KMS-11 (cell line): ENCODE measurements around the gene ESPL1.
A peak's percentile ranks its signal among the peaks of the same experiment; 100 is the strongest.

Source experiments
- H2AFZ ChIP-seq: fragments of 200-600 bp; sonication (generic); 2 replicates; pipeline ENCODE4 v1.6.1; 2016; ENCODE audit warnings: antibody characterized with exemption, mixed run types, low read depth
- H3K27ac ChIP-seq: fragments of 200-600 bp; sonication (generic); 2 replicates; pipeline ENCODE4 v1.6.1; 2016; ENCODE audit warnings: mild to moderate bottlenecking, mixed run types
- H3K27me3 ChIP-seq: fragments of 200-600 bp; sonication (generic); 2 replicates; pipeline ENCODE4 v1.6.1; 2017; ENCODE audit warnings: mild to moderate bottlenecking, low read depth, mixed run types, moderate library complexity; ENCODE audit not compliant: insufficient read depth
- H3K36me3 ChIP-seq: fragments of 200-600 bp; sonication (generic); 2 replicates; pipeline ENCODE4 v1.6.1; 2017; ENCODE audit warnings: mild to moderate bottlenecking, mixed run types; ENCODE audit not compliant: insufficient read depth
- H3K4me1 ChIP-seq: fragments of 200-600 bp; sonication (generic); 2 replicates; pipeline ENCODE4 v1.6.1; 2016; ENCODE audit warnings: mild to moderate bottlenecking, low read depth, mixed run types; ENCODE audit not compliant: poor library complexity, severe bottlenecking
- H3K4me2 ChIP-seq: fragments of 200-600 bp; sonication (generic); 2 replicates; pipeline ENCODE4 v1.7.0; 2016; ENCODE audit warnings: mild to moderate bottlenecking, mixed run types
- H3K4me3 ChIP-seq: fragments of 200-600 bp; sonication (generic); IDR thresholded peaks from 2 replicates; pipeline ENCODE4 v1.6.1; 2017; ENCODE audit warnings: low read depth, low read length, mixed read lengths; ENCODE audit not compliant: insufficient read depth
- H3K79me2 ChIP-seq: fragments of 200-600 bp; sonication (generic); 2 replicates; pipeline ENCODE4 v1.6.1; 2016; ENCODE audit warnings: low read depth, mixed run types; ENCODE audit not compliant: insufficient read depth
- H3K9ac ChIP-seq: fragments of 200-600 bp; sonication (generic); 2 replicates; pipeline ENCODE4 v1.6.1; 2016; ENCODE audit warnings: mild to moderate bottlenecking, mixed run types
- H4K20me1 ChIP-seq: fragments of 200-600 bp; sonication (generic); 2 replicates; pipeline ENCODE4 v1.6.1; 2016; ENCODE audit warnings: mild to moderate bottlenecking, mixed run types; ENCODE audit not compliant: insufficient read depth
- TF ChIP-seq, protein P1 (sequence below): fragments of 200-600 bp; sonication (generic); conservative IDR thresholded peaks from 2 replicates; pipeline ENCODE4 v1.6.1; 2017; ENCODE audit warnings: low read depth, mild to moderate bottlenecking, antibody characterized with exemption, low read length, moderate library complexity, mixed read lengths

Gene ESPL1

DNA sequence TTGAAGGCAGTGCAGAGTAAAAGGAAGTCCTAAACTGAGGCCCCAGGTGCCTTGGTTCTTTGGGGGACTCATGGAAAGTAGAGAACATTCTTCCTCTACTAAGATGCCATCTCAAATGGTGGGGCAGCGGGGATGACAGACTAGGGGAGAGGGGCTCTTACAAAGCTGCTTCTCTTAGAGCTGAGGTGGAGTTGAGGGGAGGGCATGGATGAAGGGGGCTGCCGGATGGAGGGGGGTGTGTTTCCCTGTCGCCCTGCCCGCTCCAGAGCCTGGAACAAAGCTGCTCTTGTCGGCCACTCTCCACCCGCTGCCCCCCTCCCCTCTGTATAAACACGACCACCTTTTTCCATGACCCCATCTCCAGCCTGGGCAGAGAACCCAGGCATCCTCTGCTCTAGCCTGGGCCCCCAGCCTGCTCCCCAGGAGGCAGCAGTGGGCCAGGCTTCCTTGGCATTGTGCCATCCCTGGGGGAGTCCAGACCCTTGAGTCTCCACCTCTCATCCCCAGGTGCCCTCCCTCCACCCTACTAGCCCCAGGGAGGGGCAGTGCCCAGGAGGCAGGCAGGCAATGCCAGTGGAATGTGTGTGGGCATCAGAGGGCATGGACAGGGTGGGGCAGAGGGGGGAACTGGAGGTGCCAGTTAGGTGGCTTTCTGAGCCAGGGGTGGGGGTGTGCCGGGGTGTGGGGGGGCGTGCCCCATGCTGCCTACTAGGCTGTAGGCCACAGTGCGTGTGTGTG is 37.8 kb upstream of the ESPL1 start:
- no peak overlapping the region for H3K9ac ChIP-seq
- H2AFZ ChIP-seq, result no peak overlapping the region
- peaks cover 39% of the 10 kb centered on the region for H3K4me1 ChIP-seq
- no peak overlapping the region for H3K4me2 ChIP-seq
- H3K36me3 ChIP-seq, result no peaks in the 10 kb centered on the region
- no peaks in the 10 kb centered on the region for H4K20me1 ChIP-seq
- no peak overlapping the region for H3K4me3 ChIP-seq
- H3K79me2 ChIP-seq, result peaks cover 10% of the 10 kb centered on the region; the same call in 1 of the 2 replicates
- H3K27me3 ChIP-seq, result no peaks in the 10 kb centered on the region
- TF ChIP-seq, protein P1, sequence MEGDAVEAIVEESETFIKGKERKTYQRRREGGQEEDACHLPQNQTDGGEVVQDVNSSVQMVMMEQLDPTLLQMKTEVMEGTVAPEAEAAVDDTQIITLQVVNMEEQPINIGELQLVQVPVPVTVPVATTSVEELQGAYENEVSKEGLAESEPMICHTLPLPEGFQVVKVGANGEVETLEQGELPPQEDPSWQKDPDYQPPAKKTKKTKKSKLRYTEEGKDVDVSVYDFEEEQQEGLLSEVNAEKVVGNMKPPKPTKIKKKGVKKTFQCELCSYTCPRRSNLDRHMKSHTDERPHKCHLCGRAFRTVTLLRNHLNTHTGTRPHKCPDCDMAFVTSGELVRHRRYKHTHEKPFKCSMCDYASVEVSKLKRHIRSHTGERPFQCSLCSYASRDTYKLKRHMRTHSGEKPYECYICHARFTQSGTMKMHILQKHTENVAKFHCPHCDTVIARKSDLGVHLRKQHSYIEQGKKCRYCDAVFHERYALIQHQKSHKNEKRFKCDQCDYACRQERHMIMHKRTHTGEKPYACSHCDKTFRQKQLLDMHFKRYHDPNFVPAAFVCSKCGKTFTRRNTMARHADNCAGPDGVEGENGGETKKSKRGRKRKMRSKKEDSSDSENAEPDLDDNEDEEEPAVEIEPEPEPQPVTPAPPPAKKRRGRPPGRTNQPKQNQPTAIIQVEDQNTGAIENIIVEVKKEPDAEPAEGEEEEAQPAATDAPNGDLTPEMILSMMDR, result no peak
- no peak overlapping the region for H3K27ac ChIP-seq

DNA sequence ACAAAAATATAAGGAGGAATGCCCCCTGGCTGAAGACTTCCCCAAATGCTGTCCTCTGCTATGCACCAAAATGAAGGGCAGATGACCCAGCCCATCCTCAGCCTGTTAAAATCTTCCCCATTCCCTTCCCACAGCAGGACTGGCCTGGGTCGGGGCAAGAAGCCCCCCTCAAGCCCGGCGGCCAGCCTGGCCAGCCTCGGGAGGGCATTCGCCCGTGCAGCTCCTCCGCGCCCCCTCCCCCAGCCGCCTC is 36.5 kb upstream of the ESPL1 start:
- Histone ChIP-seq H3K27ac (peak overlapping the region; percentile 8; the same call in 1 of the 2 replicates), H3K4me3 (peak overlapping the region; percentile 61)

DNA sequence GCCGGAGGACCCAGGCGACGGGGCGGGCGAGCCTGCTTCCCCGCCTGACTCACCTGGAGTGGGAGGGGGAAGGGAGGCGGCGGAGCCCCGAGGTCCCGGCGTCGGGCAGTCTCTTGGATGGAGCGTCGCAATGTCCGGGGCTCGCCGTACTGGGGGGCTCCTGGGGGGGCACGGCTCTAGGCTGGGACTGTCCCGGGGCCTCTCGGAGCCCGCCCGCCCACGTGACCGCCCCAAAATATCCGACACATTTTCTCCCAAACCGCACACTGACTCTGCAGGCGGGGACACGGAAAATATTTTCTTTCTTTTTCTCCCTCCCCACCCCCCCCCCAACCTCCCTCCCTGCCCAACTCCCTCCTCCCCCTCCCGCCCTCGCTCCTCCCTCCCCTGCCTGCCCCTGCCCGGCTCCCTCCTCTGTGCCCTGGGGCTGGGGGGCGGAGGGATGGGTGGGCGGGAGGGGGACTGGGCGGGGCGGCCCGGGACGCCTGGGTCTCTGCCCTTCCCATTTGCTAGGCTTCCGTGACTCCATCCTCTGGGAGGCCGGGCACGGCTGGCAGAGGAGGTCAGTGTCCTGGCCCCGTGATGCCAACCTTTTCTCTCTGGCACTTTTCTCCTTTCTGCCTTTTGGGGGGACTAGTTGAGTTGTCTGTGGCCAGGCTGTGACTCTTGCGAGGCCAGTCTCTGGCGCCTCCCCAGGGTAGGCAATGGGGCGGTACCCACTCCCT is 36.0 kb upstream of the ESPL1 start, which contains the start of gene RARG:
Gene RARG, minus strand, starts transcription at position 289 of the 725 bp plus-strand sequence. CDS start 4,664 bp downstream, outside the sequence.
- peak within 1 kb of the TSS; percentile 11 for H3K27ac ChIP-seq
- H3K27me3 ChIP-seq, result no peaks in the 10 kb centered on the region
- H3K9ac ChIP-seq, result peak within 1 kb of the TSS; percentile 62
- H3K79me2 ChIP-seq, result peaks cover 10% of the 10 kb centered on the region; the same call in 1 of the 2 replicates
- peak within 1 kb of the TSS; percentile 79 for H2AFZ ChIP-seq
- H3K4me3 ChIP-seq, result peak within 1 kb of the TSS; percentile 61
- no peaks in the 10 kb centered on the region for H3K36me3 ChIP-seq
- TF ChIP-seq, protein P1, result 0 out of 2 replicates have a peak, but pooled peaks have one; percentile 31
- H3K4me1 ChIP-seq, result peaks cover 55% of the 10 kb centered on the region
- no peaks in the 10 kb centered on the region for H4K20me1 ChIP-seq
- H3K4me2 ChIP-seq, result peak within 1 kb of the TSS; percentile 96

More for the DNA sequence above, 36.5 kb upstream of the ESPL1 start:
- Histone ChIP-seq H3K36me3 (no peaks in the 10 kb centered on the region), H3K9ac (peak overlapping the region; percentile 62), H2AFZ (peak overlapping the region; percentile 79), H4K20me1 (no peaks in the 10 kb centered on the region), H3K79me2 (peaks cover 10% of the 10 kb centered on the region; the same call in 1 of the 2 replicates), H3K4me2 (peak overlapping the region; percentile 94), H3K27me3 (no peaks in the 10 kb centered on the region), H3K4me1 (peaks cover 50% of the 10 kb centered on the region)
- TF ChIP-seq, protein P1, result no peak

DNA sequence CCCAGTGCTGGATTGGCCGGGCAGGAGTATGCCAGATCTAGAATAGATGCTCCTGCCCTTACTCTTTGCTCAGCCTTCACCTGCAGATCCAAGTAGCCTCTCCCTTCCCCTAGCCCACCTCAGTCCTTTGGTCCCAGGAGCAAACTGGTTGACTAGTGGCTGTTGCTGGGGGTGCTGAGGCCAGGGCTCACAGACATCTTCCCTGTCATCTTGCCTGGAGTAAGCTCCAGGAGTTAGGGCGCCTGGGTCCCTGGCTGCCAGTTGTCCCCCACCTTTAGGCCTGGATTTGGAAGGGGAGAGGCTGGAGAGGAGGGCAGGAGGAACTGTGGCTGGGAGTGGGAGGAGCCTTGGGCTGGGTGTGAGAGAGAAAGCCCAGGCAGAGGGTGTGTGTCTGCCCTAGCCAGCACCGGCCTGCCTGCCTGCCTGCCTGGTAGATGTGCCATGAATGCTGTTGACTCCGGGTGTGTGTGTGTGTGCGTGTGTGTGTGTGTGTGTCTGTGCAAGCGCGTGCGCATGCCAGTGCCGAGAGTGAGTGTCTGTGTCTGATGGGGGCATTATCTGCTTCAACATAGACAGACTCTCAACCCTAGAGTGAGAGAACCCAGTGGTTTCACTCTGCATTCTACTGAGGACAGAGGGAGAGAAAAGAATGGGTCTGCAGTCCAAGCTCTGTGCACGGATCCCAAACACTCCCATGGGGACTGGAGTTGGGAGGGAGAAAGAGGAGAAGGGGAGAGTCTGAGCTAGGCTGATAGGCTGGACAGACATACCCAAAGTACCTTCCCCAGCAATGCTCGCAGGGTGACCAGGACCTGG is 35.2 kb upstream of the ESPL1 start:
- TF ChIP-seq, protein P1, result no peak; the same call in 1 of the 2 replicates
- Histone ChIP-seq H3K27ac (peak overlapping the region; percentile 11), H4K20me1 (no peaks in the 10 kb centered on the region), H3K4me1 (peaks cover 63% of the 10 kb centered on the region), H3K27me3 (no peaks in the 10 kb centered on the region), H3K9ac (peak overlapping the region; percentile 7; the same call in 1 of the 2 replicates), H3K36me3 (no peaks in the 10 kb centered on the region), H3K79me2 (peaks cover 10% of the 10 kb centered on the region; the same call in 1 of the 2 replicates), H3K4me3 (no peak overlapping the region), H3K4me2 (peak overlapping the region; percentile 96), H2AFZ (peak overlapping the region; percentile 65)
